Keratinocyte (primary cell): Measurements from ENCODE around the gene CBLB. TPM values are rescaled to one million over a fixed set of nuclear protein-coding genes. Genes with fewer than 3 reads are reported as not detected.

Experiments
- DNase-seq: peaks from one replicate; pipeline ENCODE4 v3.0.0-alpha.2; 2011; ENCODE audit warnings: low read depth, missing footprints, low spot score
- FAIRE-seq: peaks from 2 replicates; lab custom pipeline; 2011; peaks lifted over from hg19 to GRCh38; lab: Jason Lieb, UNC
- H2AFZ ChIP-seq: 2 replicates; pipeline ENCODE4 v1.6.0; 2012; ENCODE audit warnings: low read length, control low read depth, inconsistent platforms; ENCODE audit not compliant: control insufficient read depth
- H3K27ac ChIP-seq: 2 replicates; pipeline ENCODE4 v1.5.1; 2011; ENCODE audit warnings: low read length; ENCODE audit not compliant: control insufficient read depth, insufficient read depth
- H3K27me3 ChIP-seq: 3 replicates; pipeline ENCODE4 v1.6.0; 2011; ENCODE audit warnings: low read length; ENCODE audit not compliant: control insufficient read depth, insufficient read depth; ENCODE audit errors: extremely low read depth
- H3K36me3 ChIP-seq, 2 experiments: 2 replicates in 1 of 2; 3 replicates in 1 of 2; pipeline ENCODE4 v1.5.1; 2011; ENCODE audit warnings: low read length in 2 of 2, mild to moderate bottlenecking in 1 of 2; ENCODE audit not compliant: control insufficient read depth in 2 of 2, insufficient read depth in 2 of 2; ENCODE audit errors: extremely low read depth in 1 of 2
- H3K4me1 ChIP-seq: 3 replicates; pipeline ENCODE4 v1.5.1; 2011; ENCODE audit warnings: low read length; ENCODE audit not compliant: control insufficient read depth, insufficient read depth; ENCODE audit errors: extremely low read depth
- H3K4me2 ChIP-seq: 3 replicates; pipeline ENCODE4 v1.6.0; 2011; ENCODE audit warnings: low read depth, low read length; ENCODE audit not compliant: control insufficient read depth, insufficient read depth; ENCODE audit errors: extremely low read depth
- H3K4me3 ChIP-seq, 3 experiments: fragments of 200-600 bp in 1 of 3; sonication (generic) in 1 of 3; 2 replicates in 2 of 3; 3 replicates in 1 of 3; pipeline ENCODE4 v1.5.1; 2011 to 2016; ENCODE audit warnings: low read length in 3 of 3, mild to moderate bottlenecking in 3 of 3, control low read depth in 2 of 3, inconsistent platforms in 1 of 3, low read depth in 1 of 3, mixed read lengths in 1 of 3, mixed run types in 1 of 3, moderate library complexity in 1 of 3; ENCODE audit not compliant: control insufficient read depth in 2 of 3, insufficient read depth in 2 of 3; ENCODE audit errors: extremely low read depth in 1 of 3
- H3K79me2 ChIP-seq: 2 replicates; pipeline ENCODE4 v1.6.0; 2012; ENCODE audit warnings: low read length; ENCODE audit not compliant: control insufficient read depth, insufficient read depth
- H3K9ac ChIP-seq: 3 replicates; pipeline ENCODE4 v1.6.0; 2011; ENCODE audit warnings: low read length; ENCODE audit not compliant: control insufficient read depth, insufficient read depth; ENCODE audit errors: extremely low read depth
- H3K9me1 ChIP-seq: 3 replicates; pipeline ENCODE4 v1.6.0; 2011; ENCODE audit warnings: low read length; ENCODE audit not compliant: control insufficient read depth, insufficient read depth; ENCODE audit errors: extremely low read depth
- H3K9me3 ChIP-seq: 2 replicates; pipeline ENCODE4 v1.5.1; 2012; ENCODE audit warnings: low read depth, low read length; ENCODE audit not compliant: control insufficient read depth
- H4K20me1 ChIP-seq: 3 replicates; pipeline ENCODE4 v1.6.0; 2011; ENCODE audit warnings: low read length; ENCODE audit not compliant: control insufficient read depth, insufficient read depth; ENCODE audit errors: extremely low read depth
- CTCF ChIP-seq, 3 experiments: IDR thresholded peaks in 1 of 3; conservative IDR thresholded peaks in 1 of 3; optimal IDR thresholded peaks in 1 of 3; 2 replicates in 2 of 3; 3 replicates in 1 of 3; pipeline versions ENCODE3 to v1.5.1; 2011; ENCODE audit warnings: low read length in 3 of 3, mild to moderate bottlenecking in 3 of 3, moderate library complexity in 2 of 3, control low read depth in 1 of 3, inconsistent platforms in 1 of 3; ENCODE audit not compliant: insufficient read depth in 2 of 3; ENCODE audit errors: extremely low read depth in 1 of 3
- EZH2 ChIP-seq: IDR thresholded peaks from one replicate; pipeline ENCODE4 v1.6.1; 2012; ENCODE audit warnings: inconsistent platforms, mild to moderate bottlenecking, low read length, moderate library complexity
- dilution Hi-C: fragments of 300-500 bp; cut with MboI; formaldehyde crosslinking; loops from one replicate; pipeline ENCODE4 v1.7.0; 2020; ENCODE audit warnings: low sequenced_read_pairs; ENCODE audit not compliant: extremely low pct_ligation_motif_present
- polyA plus RNA-seq, 5 experiments: library from polyadenylated mRNA; depleted of rRNA in 3 of 5; stranded (reverse) in 3 of 5; stranded (forward) in 1 of 5; unstranded in 1 of 5; fragments of >200 nt; gene quantifications; 1 replicate in 1 of 5; 2 replicates in 3 of 5; 3 replicates in 1 of 5; pipeline versions ENCODE4 v1.2.1 to v1.2.3, GENCODE V29; 2011 to 2012; ENCODE audit warnings: missing spikeins in 2 of 5, low read depth in 1 of 5, low replicate concordance in 1 of 5

CBLB gene
- polyA plus RNA-seq, 1 donor (not counting 4 experiments of a cell fraction or from before 2014, with no cell fraction given), result 13.6 TPM

- Histone ChIP-seq H3K27ac (no peak overlapping the region), H3K36me3 (peaks cover 0 to 2% of the 10 kb centered on the region in 2 experiments), H4K20me1 (no peaks in the 10 kb centered on the region), H3K4me1 (no peaks in the 10 kb centered on the region), H3K79me2 (no peaks in the 10 kb centered on the region), H3K9me3 (no peaks in the 10 kb centered on the region), H2AFZ (no peak overlapping the region), H3K27me3 (no peaks in the 10 kb centered on the region), H3K9ac (no peak overlapping the region), H3K9me1 (no peaks in the 10 kb centered on the region), H3K4me3 (no peak overlapping the region), H3K4me2 (no peak overlapping the region)
- no peak for TF ChIP-seq EZH2
- TF ChIP-seq CTCF (optimal IDR thresholded peaks at IDR 0.05 in 1 of 3, IDR thresholded peaks at IDR 0.05 in 1 of 3, conservative IDR thresholded peaks at IDR 0.05 in 1 of 3; ENCODE audit: extremely low read depth in 1 of 3, insufficient read depth in 2 of 3, low read length in 3 of 3), result no peak
- no peak for DNase-seq
- FAIRE-seq, result no peak
- dilution Hi-C loops, result no loop called here
These were observed 30.9 kb downstream of the CBLB start for GRCh38 chr3:105837947-105838346.

- Histone ChIP-seq H3K4me1 (no peaks in the 10 kb centered on the region), H3K9me1 (no peaks in the 10 kb centered on the region), H3K9ac (no peak overlapping the region), H3K9me3 (no peaks in the 10 kb centered on the region), H2AFZ (no peak overlapping the region), H3K4me3 (no peak overlapping the region), H3K27ac (no peak overlapping the region), H3K36me3 (peaks cover 0 to 2% of the 10 kb centered on the region in 2 experiments), H4K20me1 (no peaks in the 10 kb centered on the region), H3K27me3 (no peaks in the 10 kb centered on the region), H3K4me2 (no peak overlapping the region), H3K79me2 (no peaks in the 10 kb centered on the region)
- dilution Hi-C loops, result no loop called here
- FAIRE-seq (no peak), DNase-seq (no peak)
- TF ChIP-seq CTCF (optimal IDR thresholded peaks at IDR 0.05 in 1 of 3, IDR thresholded peaks at IDR 0.05 in 1 of 3, conservative IDR thresholded peaks at IDR 0.05 in 1 of 3; ENCODE audit: extremely low read depth in 1 of 3, insufficient read depth in 2 of 3, low read length in 3 of 3), result no peak
- TF ChIP-seq EZH2, result no peak
These were observed 31.6 kb downstream of the CBLB start for GRCh38 chr3:105837143-105837740.
